ENCODE data around the gene CIB2.

DNA sequence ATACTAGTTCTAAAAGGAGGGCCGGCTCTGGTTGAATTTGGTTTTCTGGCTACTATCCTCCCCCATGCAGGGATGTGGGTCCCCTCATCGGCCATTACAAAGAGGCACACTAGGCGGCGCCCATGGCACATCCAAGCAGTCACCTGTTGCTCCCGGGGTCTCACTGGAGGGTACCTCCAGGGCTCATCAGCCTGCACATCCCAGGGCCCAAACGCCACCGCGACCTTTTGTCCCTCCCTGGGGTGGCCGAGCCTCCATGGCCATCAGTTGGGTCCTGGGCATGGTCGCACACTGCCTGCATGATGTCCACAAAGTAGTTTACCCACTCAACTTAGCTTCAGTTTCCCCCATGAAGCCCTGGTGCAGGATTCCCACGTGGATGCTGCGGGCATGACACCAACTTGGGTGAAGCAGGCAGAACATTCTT lies 46.2 kb upstream of the CIB2 start:
- TF ChIP-seq, protein P1, sequence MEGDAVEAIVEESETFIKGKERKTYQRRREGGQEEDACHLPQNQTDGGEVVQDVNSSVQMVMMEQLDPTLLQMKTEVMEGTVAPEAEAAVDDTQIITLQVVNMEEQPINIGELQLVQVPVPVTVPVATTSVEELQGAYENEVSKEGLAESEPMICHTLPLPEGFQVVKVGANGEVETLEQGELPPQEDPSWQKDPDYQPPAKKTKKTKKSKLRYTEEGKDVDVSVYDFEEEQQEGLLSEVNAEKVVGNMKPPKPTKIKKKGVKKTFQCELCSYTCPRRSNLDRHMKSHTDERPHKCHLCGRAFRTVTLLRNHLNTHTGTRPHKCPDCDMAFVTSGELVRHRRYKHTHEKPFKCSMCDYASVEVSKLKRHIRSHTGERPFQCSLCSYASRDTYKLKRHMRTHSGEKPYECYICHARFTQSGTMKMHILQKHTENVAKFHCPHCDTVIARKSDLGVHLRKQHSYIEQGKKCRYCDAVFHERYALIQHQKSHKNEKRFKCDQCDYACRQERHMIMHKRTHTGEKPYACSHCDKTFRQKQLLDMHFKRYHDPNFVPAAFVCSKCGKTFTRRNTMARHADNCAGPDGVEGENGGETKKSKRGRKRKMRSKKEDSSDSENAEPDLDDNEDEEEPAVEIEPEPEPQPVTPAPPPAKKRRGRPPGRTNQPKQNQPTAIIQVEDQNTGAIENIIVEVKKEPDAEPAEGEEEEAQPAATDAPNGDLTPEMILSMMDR (IDR thresholded peaks at IDR 0.05) = peak; percentile 38 to 63 (median 57)
- TF ChIP-seq POLR2AphosphoS5 (IDR thresholded peaks at IDR 0.05) = no peak
- TF ChIP-seq POLR2A (IDR thresholded peaks at IDR 0.05) = no peak
- TF ChIP-seq EP300 (IDR thresholded peaks at IDR 0.05; ENCODE audit: low read depth) = no peak

Measured in transverse colon (tissue), 4 donors.